Stimulated activated CD4-positive, alpha-beta T cell treated with anti-CD3 and anti-CD28 coated beads, Interleukin-12 subunit alpha, Interleukin-12 subunit beta, amount 100 ng/mL, for 4 hours (primary cell): Measurements from ENCODE around the gene ARHGAP12.
"Not testable (repeated sequence)": the region's sequence is repeated elsewhere in the genome, so short reads cannot be mapped to it uniquely, and the experiment has no call there.

ENCODE experiments used
- DNase-seq: peaks from one replicate; pipeline ENCODE4 v3.0.0-alpha.2; 2020

The ARHGAP12 gene

DNA sequence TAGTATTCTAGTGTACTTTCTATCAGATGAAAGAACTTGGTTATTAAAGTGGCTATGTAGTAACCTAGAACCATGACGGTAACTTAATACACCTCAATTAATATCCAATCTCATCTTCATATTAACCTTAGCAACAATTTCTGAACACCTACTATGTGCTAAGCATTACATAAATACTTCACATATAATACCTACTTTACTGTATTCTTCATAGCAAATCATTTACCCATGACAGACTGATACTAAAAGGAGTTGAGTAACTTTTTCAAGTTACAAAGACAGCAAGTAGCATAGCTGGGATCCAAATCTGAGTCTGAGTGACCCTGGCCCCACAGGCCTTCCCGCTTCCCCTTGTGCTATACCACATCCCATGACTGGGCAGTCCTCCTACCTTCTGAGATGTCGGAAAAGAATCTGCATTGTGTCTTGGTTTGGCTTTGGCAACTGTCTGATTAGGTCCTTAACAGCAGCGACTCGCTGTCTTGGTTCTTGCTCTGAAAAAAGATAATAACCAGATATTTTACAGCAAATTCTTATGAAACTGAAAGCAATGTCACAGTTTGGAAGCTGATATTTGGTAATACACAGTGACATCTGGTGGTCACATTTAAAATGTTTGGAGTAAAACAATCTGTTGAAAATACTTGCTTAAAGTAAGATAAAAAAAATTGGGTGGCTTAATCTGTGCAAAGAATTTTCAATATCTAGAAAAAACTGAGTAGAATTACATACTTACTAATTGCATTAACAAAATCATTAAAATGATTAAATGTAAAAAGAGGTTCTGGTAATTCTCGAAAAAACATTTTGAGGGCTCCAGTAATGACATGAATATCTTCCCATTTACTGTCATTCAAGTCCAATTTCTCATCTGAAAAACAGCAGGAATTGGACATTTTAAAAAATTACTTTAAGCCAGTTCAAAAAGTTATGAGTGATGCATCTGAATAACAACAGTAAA lies 120.1 kb downstream of the ARHGAP12 start:
- no peak for DNase-seq

DNA sequence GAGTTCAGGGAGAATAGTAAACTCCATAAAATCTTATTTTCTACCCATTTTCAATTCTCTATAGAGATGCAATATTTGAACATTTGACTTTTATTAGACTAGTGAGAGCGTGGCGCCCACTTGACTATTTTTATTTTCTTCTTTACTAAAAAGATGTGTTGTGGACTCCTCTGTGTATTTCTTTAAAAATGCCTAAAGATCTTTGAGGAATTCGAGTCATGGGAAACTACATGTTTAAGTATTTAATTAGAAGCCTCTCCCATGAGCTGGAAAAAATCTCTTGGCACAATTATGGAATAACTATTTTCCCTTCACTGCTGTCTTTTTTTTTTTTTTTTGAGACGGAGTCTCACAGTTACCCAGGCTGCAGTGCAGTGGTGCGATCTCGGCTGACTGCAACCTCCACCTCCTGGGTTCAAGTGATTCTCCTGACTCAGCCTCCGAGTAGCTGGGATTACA lies 124.2 kb downstream of the ARHGAP12 start:
- DNase-seq = no peak

DNA sequence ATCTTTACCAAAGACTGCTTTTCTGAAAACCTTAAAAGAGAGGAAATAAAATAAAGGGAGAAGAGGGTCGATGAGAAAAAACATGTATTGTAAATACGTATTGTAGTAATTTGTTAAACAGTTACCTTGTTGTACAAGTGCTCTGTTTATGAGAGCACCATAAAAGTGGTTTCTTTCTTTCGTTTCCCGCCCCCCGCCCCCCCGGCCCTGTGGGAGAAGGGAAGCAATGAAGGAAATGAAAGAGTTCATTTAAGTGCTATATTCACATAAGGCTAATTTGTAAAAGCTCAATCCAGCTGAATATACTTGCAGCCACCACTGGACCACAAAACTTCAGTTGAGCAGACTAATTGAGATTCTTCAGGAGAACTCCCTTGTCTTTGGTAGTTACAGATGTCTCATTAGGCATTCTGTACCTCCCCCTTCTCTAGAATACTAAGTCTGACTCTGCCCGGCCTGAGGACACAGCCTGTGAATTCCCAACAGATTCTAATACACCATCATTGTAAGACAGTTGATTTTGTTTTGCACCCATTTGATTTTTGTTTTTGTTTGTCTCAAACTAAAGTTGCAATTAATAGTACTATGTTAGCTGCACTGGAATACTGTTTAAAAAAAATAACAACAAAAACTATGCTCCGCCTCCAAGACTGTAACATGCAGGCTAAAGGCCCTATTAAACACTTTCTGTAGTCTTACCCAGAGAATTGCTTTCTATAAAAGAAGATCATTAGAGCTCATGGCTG lies 124.9 kb downstream of the ARHGAP12 start:
- DNase-seq = no peak

DNA sequence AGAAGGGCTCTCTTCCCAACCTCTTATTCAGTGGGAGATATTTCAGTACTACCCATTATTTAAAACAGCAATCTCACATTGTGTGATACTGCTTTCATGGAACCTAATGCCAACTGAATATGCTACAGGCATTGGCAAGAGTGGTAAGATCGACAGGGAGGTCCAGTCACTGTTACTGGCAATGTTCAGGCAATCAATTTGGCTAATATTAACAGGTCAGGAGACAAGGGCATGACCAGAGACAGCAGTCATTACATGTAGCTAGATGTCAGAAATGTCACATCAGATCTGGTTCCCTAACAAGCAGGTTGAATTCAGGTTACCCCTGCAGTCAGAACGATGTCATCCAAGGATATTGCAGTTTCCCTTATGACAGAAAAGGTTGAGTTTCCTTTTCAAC lies 129.4 kb downstream of the ARHGAP12 start:
- DNase-seq = no peak

DNA sequence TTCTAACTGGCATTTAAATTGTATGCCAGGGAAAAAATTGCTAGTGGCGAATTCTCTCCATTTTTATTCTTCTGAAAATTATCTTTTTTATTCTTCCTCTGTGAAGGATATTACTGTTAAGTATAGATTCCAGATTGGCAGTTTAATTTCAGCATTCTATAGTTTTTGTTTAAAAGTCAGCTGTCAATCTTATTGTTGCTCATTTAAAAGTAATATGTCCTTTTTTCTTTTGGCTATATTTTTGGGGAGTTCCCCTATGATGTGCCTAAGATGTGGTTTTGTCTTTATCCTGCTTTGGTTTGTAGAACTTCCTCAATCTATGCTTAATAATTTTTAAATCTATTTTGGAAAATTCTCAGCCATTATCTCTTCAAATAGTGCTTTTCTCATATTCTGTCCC lies 135.9 kb downstream of the ARHGAP12 start:
- no peak for DNase-seq

DNA sequence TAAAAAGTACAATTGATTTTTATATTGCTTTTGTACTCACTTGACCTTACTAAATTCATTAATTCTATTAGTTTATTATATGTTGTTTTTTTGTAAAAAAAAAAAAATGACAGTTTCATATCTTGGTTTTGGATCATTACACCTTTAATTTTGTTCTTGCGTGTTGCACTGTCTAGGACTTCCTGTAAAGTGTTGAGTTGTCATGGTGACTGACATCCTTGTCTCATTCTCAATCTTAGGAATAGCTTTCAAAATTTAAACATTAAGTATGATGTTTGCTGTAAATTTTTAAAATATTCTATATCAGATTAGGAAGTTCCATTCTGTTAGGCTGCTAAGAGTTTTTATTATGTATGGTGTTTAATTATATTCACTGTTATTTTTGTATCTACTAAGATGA lies 139.1 kb downstream of the ARHGAP12 start:
- DNase-seq = no peak

DNA sequence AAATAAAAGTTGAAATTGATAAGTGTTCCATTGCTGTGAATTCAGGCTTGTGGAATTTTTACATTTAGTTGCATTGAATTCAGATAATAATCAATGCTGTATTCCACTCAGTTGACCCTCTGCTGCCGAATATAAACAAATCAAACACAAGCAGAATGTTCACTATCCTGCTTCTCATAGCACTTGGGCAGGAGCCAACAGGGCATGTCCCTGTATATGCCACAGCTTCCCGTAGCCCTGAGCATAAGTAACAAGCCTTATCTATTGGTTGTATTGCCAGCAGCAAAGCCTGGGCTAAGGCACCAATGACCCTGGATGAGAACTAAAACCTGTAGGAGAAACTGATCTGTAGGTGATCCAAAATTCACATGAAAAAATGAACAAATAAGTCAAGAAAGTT lies 145.9 kb downstream of the ARHGAP12 start:
- no peak for DNase-seq

DNA sequence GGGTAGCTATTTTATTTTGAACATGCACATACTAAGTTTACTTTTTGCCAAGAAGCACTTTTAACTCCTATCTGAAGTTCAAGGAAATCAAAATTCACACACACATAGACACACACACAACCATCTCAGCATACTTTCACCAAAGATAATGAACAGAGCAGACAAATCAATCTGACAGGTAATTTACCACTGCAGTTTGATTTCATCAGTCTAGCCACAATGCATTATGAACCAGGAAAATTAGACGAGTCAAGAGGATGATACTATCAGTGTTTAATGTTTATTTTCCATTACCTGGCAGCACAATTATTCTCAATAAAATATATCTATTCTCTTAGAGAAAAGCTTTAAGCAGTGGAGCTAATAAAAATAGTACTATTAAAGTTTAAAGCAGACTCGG lies 147.9 kb downstream of the ARHGAP12 start:
- DNase-seq = no peak

DNA sequence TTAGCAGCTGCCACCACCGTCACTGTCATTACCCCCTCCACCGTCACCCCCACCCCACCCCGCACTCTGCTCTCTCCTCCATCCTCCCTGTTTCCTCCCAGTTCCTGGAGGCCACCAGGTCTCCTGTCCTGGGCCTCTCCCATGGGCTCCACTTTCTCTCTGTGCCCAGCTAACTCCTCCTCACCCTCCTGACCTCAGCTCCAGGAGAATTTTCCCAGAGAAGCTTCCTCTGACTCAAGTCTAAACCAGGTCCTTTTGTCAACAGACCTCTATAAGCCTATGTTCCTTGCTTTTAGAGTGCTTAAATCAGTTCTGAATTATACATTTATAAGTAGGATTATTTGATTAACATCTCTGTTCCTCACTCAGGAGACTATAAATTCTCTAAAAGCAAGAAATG lies 150.0 kb downstream of the ARHGAP12 start:
- DNase-seq = no peak

DNA sequence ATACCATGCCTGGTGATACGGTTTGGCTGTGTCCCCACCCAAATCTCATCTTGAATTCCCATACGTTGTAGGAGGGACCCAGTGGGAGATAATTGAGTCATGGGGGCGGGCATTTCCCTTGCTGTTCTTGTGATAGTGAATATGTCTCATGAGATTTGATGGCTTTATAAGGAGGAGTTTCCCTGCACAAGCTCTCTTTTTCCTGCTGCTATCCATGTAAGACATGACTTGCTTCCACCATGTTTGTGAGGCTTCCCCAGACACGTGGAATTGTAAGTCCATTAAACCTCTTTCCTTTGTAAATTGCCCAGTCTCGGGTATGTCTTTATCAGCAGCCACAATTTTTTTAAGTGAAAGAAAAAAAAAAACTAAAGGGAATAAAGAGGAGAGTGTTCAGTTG lies 152.5 kb downstream of the ARHGAP12 start:
- no peak for DNase-seq

DNA sequence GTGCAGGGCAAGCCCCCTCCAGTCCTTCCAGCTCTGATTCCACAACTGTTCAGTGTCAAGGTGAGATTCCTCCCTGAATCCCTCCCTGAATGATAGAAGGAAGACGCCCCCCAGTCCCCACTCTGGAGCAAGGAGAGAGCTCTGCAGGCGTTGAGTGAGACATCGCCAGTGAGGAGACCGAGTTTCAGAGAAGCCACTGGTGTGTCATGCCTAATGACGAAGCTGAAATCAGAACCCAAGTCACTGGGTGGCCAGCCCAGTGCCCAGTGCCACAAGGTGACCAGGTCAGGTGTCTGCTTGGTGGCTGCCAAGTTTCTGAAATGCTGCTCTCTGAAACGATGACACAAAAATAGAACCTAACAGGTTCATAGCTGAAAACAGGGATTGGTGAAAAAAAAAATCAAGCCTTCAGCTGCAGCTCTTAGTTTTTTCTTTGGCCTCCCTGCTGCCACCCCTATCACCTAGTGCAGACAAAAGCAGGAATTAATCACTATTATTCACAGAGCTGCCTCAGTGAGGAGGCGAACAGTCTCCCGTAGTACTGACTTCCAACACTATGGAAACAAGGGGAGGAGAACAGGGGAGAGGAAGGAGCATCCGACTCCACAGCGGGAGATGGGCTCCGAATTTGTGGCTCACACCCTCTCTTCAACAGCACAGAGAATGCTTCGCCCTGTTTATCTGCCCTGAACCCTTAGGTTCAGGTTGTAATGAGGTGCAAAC lies 153.5 kb downstream of the ARHGAP12 start:
- no peak for DNase-seq

DNA sequence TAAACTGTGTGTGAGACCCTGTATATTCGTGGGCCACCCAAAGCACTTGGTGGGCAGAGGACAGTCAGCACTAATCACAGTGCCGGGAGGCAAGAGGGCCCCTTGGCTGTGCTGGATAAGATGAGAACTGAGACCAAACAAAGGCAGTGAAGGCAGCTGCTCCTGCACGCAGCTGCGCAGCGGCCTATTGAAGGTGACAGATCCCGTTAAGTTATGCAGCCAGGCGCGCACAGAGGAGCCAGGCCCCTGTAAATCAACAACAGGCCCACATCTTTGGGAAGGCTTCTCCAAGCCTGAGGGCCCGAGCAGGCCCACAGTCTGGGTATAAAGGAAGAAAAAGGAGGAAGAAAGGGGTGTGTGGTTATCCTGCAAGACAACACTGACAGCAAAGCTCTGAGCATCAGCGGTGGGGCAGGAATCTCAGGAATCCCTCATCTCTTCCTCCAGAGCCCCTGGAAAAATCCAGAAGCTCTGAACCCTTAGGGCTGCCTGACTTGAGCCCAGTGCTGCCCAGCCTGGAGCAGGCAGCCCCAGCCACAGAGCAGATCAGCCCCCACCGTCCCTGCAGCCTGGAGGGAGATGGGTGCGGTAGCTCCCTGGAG lies 154.2 kb downstream of the ARHGAP12 start:
- no peak for DNase-seq

DNA sequence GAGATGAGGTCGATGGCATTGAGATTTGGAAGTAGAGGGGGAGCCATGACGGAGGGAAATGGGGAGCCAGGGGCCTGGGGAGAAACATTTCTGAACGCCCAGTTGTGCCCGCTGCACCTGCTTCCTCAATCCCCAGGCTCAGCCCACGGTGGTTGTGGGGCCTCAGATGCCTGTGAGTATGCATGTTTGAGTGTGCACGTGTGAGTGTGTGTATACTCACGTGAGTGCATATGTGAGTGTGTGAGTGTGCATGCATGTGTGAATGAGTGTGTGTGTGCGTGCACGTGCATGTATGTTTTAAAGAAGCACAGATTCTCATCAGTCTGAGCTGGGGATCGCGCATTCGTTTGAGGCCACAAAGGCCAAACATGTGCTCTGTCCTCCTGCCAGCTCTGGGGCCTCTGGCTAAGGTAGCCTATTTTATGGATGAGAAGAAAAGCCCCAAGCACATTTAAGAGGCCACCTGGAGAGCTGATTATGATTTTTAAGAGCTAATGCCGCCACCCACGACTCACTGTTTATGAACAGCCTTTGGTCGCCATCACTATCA lies 154.8 kb downstream of the ARHGAP12 start:
- DNase-seq = no peak

DNA sequence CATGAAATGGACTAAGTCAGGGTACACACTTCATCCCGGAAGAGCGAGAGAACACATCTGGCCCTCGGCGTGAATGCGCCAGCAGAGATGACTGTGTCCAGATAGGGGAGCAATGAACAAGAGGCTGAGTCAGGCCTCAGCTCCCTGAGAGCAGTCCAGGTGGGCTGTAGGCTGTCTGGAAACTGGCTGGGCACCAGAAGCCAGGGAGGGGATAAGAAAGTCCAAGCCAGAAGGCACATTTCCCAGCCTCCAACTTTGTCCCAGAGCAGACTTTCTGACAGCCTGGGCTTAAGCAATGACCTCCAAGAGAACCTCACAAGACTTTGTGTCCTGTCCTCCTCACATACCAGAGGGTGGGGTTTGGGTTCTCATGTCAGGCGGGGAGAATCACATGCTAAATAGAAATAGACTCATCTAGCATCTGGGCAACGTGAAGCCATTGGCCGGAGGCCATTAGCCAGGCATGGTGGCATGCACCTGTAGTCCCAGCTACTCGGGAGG lies 157.2 kb downstream of the ARHGAP12 start:
- no peak for DNase-seq

DNA sequence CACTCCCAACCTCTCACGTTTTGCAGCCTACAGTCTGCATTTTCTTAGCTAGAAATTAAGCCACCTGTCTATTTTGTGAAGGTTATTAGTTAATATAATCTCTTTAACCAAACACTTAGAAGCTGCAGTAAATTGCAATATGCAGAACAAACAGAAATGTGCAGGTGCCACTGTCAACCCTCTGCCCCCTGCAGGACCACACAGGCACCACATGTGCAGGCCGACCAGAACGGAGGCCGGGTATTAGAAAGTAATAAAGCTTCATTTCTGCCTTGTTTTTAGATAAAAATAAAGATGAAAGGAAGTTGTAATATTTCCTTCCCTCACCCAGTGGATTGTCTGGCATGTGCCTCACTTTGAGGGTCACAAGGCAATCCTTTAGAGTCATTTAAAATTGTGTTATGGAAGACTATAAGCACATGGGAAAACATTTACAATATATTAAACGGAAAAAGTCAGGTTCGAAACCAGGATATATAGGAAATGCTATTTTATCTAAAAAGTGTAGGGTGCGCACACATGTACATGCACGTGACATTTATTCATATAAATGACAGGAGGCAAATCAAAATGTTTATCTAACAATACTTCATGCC lies 158.2 kb downstream of the ARHGAP12 start:
- DNase-seq = peak; percentile 67

DNA sequence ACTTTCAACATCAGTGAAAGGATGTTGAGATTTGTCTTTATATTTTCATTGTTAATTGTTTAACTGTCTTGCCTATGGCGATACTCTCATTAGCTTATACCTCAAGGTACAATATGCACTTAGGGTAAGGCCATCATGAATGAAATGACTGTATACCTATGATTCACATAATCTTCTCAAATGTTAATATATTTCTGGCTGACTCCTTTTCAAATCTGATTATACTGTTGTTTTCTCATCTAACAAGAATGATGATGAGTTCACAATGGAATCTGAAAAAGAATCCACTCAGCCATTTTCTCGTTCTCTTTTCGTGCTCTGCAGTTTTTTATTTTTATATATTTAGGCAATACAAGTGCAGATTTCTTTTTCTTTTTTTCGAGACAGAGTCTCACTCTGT lies 159.1 kb downstream of the ARHGAP12 start:
- no peak for DNase-seq

DNA sequence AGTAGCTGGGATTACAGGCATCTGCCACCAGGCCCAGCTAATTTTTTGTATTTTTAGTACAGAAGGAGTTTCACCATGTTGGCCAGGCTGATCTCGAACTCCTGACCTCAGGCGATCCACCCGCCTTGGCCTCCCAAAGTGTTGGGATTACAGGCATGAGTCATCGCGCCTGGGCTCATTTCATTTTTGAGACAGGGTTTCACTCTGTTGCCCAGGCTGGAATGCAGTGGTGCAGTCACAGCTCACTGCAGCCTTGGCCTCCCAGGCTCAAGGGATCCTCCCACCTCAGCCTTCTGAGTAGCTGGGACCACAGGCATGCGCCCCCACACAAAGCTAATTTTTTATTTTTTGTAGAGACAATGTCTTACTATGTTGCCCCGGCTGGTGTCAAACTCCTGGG lies 159.7 kb downstream of the ARHGAP12 start:
- DNase-seq = not testable (repeated sequence)

DNA sequence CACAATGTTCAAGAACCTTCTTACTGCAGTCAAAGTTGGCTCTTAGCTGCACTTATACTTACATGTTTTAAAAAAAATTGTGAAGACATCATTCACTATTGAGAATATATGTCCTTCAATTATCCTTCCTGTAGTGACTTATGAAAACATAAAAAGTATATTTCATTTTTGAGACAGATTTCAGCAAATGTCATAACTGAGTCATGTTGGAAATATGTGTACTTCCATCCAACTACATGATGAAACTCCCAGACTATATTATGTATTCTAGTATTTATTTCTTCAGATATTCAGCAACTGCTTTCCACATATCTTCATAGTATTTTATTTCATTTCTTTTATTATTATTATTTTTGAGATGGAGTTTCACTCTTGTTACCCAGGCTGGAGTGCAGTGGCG lies 160.2 kb downstream of the ARHGAP12 start:
- no peak for DNase-seq

DNA sequence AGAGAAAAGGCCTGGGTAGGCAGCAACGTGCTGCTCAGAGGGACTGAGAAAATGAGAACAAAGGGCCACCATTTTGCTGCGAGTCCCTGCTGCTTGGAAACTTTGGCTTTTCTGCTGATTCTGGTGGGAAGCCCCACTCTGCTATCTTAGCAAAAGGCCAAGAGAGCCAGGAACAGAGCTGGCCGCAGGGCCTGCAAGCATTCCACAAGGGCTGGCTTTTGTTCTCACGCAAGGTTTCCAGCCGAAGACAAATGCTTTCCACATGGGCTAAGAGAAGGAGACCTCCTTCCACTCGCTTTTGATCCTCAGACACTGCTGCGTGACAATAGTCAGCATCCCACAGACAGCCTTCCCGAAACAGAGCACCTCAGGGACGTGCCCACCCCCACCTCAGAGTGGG lies 163.1 kb downstream of the ARHGAP12 start:
- no peak for DNase-seq

DNA sequence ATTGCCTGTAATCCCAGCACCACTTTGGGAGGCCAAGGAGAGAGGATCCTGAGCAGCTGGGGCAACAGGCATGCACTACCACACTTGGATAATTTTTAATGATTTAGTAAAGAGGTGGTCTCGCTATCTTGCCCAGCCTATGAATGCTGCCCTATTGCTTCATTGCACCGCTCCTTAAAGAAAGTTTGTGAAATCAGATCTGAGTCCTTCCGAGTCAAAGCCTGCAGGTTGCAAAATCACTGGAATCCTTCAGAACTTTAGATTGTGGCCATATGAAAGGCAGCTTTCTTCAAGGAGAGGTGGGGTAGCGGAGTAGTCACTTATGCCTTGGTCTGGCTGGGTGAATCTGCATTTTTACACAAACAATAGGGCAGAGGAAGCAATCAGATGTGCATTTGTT lies 166.3 kb downstream of the ARHGAP12 start:
- no peak for DNase-seq

DNA sequence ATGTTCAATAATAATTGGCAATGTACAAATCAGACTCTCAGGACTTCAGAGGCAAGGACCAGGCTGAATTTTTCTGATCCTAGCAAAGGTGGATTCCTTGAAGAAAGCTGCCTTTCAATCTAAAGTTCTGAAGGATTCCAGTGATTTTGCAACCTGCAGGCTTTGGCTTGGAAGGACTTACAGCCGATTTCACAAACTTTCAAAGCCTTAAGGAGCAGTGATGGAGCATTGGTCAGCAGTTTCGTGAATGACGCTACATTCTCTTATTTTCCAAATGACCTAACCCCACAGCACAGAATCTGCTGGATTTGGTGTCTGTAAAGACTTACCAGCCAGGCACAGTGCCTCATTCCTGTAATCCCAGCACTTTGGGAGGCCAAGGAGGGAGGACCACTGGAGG lies 167.5 kb downstream of the ARHGAP12 start:
- DNase-seq = no peak

DNA sequence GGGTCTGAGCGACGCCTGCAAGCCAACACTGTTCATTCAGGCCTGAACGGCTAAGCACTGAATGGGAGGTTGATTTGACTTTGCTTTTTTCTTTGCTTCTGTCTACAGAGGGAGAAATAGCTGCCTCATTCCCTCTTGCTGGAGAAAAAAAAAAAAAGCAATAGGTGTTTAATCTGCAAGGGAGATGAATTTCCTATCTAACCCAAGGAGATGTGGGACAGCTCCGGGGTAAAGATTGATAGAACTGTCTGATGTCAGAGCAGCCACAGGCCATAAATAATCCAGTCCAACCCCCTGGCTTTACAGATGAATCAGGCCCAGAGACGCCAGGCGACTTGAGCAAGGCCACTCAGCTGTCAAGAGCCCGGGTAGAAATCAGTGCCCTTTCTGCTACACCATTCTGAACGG lies 168.0 kb downstream of the ARHGAP12 start:
- DNase-seq = no peak
